Gastroesophageal sphincter (tissue), 4 donors: ENCODE measurements around the gene BCDIN3D. TPM values are rescaled to one million over a fixed set of nuclear protein-coding genes. Genes with fewer than 3 reads are reported as not detected.
"Not testable (repeated sequence)": the region's sequence is repeated elsewhere in the genome, so short reads cannot be mapped to it uniquely, and the experiment has no call there.

Experiments used
- ATAC-seq: fragments of 150-250 bp; one replicate; pipeline ENCODE4 v1.9.1; 2016; ENCODE audit warnings: mild to moderate bottlenecking, moderate library complexity
- H3K27ac ChIP-seq, 4 donors: fragments of 200-600 bp; sonication (generic) in 3 of 4; 1 replicate in 3 of 4; 2 replicates in 1 of 4; pipeline ENCODE4 v1.5.1; 2016 to 2019
- H3K27me3 ChIP-seq: fragments of 200-600 bp; sonication (generic); one replicate; pipeline ENCODE4 v1.5.1; 2019
- H3K36me3 ChIP-seq, 2 donors: fragments of 200-600 bp; sonication (generic); one replicate each; pipeline ENCODE4 v1.5.1; 2019; ENCODE audit warnings: control low read depth in 1 of 2
- H3K4me1 ChIP-seq, 3 donors: fragments of 200-600 bp; sonication (generic); 1 replicate in 2 of 3; 2 replicates in 1 of 3; pipeline ENCODE4 v1.5.1; 2016 to 2019; ENCODE audit warnings: control low read depth in 2 of 3
- H3K4me3 ChIP-seq, 2 donors: fragments of 200-600 bp; sonication (generic); one replicate each; pipeline ENCODE4 v1.5.1; 2019; ENCODE audit warnings: mild to moderate bottlenecking in 1 of 2, moderate library complexity in 1 of 2
- H3K9me3 ChIP-seq, 3 donors: fragments of 200-600 bp; sonication (generic); one replicate each; pipeline ENCODE4 v1.5.1; 2017 to 2019; ENCODE audit warnings: control low read depth in 2 of 3
- EP300 ChIP-seq: sonication (generic); formaldehyde crosslinking; IDR thresholded peaks from one replicate; pipeline ENCODE4 v1.6.1; 2017; ENCODE audit warnings: antibody characterized with exemption, mild to moderate bottlenecking
- POLR2A ChIP-seq, 2 donors: fragments of 450-650 bp; IDR thresholded peaks; one replicate each; pipeline ENCODE4 v1.6.1; 2017; ENCODE audit warnings: antibody characterized with exemption in 2 of 2, mild to moderate bottlenecking in 2 of 2, moderate library complexity in 1 of 2
- POLR2AphosphoS5 ChIP-seq: sonication (generic); formaldehyde crosslinking; IDR thresholded peaks from one replicate; pipeline ENCODE4 v1.6.1; 2017; ENCODE audit warnings: antibody characterized with exemption
- WGBS, 2 donors: methylation state at CpG; one replicate each; pipeline ENCODE4 v1.1.5; 2018; ENCODE audit warnings: low coverage in 1 of 2; 5-methylcytosine and 5-hydroxymethylcytosine counted together
- total RNA-seq, 4 donors: library from RNA; depleted of rRNA; stranded (reverse); fragments of >200 nt; gene quantifications; one replicate each; pipeline ENCODE4 v1.1.0, GENCODE V29; 2016
- TF ChIP-seq, protein P1 (sequence below), 4 experiments: fragments of 200-600 bp in 2 of 4; fragments of 450-650 bp in 2 of 4; sonication (generic) in 1 of 4; IDR thresholded peaks; one replicate each; pipeline ENCODE4 v1.5.1; 2017 to 2019; ENCODE audit warnings: antibody characterized with exemption in 4 of 4, mild to moderate bottlenecking in 2 of 4, moderate library complexity in 2 of 4

The BCDIN3D gene
- total RNA-seq, 4 donors from 2014 or later, result 2.6 to 4.7 (median 3.4) TPM

GRCh38 chr12:49881415-49882247 lies 38.7 kb upstream of the BCDIN3D start:
- Histone ChIP-seq H3K4me1 (no peaks in the 10 kb centered on the region), H3K4me3 (no peak overlapping the region), H3K9me3 (no peaks in the 10 kb centered on the region), H3K36me3 (no peaks in the 10 kb centered on the region), H3K27me3 (peaks cover 16% of the 10 kb centered on the region), H3K27ac (no peak overlapping the region)
- no peak for ATAC-seq
- WGBS, 2 donors, result 95 to 100% methylated on average over 3 to 8 of the region's 16 CpGs
- TF ChIP-seq POLR2A (IDR thresholded peaks at IDR 0.05) (no peak), POLR2AphosphoS5 (no peak), EP300 (no peak)
- TF ChIP-seq, protein P1, sequence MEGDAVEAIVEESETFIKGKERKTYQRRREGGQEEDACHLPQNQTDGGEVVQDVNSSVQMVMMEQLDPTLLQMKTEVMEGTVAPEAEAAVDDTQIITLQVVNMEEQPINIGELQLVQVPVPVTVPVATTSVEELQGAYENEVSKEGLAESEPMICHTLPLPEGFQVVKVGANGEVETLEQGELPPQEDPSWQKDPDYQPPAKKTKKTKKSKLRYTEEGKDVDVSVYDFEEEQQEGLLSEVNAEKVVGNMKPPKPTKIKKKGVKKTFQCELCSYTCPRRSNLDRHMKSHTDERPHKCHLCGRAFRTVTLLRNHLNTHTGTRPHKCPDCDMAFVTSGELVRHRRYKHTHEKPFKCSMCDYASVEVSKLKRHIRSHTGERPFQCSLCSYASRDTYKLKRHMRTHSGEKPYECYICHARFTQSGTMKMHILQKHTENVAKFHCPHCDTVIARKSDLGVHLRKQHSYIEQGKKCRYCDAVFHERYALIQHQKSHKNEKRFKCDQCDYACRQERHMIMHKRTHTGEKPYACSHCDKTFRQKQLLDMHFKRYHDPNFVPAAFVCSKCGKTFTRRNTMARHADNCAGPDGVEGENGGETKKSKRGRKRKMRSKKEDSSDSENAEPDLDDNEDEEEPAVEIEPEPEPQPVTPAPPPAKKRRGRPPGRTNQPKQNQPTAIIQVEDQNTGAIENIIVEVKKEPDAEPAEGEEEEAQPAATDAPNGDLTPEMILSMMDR (IDR thresholded peaks at IDR 0.05), result no peak

GRCh38 chr12:49880756-49881414 lies 38.0 kb upstream of the BCDIN3D start:
- TF ChIP-seq EP300 (no peak), POLR2A (IDR thresholded peaks at IDR 0.05) (no peak), POLR2AphosphoS5 (no peak)
- TF ChIP-seq, protein P1 (IDR thresholded peaks at IDR 0.05), result no peak
- WGBS, 2 donors, result 77 to 86% methylated on average over 2 to 3 of the region's 5 CpGs
- Histone ChIP-seq H3K4me3 (no peak overlapping the region), H3K36me3 (no peaks in the 10 kb centered on the region), H3K9me3 (no peaks in the 10 kb centered on the region), H3K4me1 (no peaks in the 10 kb centered on the region), H3K27me3 (peaks cover 9% of the 10 kb centered on the region), H3K27ac (no peak overlapping the region)
- ATAC-seq, result no peak

GRCh38 chr12:49879065-49879464 lies 36.2 kb upstream of the BCDIN3D start:
- ATAC-seq, H3K27ac ChIP-seq, H3K9me3 ChIP-seq, H3K4me1 ChIP-seq, H3K4me3 ChIP-seq, H3K27me3 ChIP-seq, H3K36me3 ChIP-seq: not testable (repeated sequence)
- WGBS, 2 donors, result 70 to 80% methylated on average over 1 to 2 of the region's 2 CpGs

GRCh38 chr12:49878021-49878420 lies 35.1 kb upstream of the BCDIN3D start:
- no peak overlapping the region for H3K27ac ChIP-seq
- H3K9me3 ChIP-seq, result no peaks in the 10 kb centered on the region
- TF ChIP-seq EP300, result no peak
- no peak for TF ChIP-seq POLR2AphosphoS5
- TF ChIP-seq, protein P1 (IDR thresholded peaks at IDR 0.05), result no peak
- no peak for TF ChIP-seq POLR2A (IDR thresholded peaks at IDR 0.05)
- ATAC-seq, result no peak
- H3K4me3 ChIP-seq, result no peak overlapping the region
- no peaks in the 10 kb centered on the region for H3K36me3 ChIP-seq
- 43 to 55% methylated on average over 2 of the region's 2 CpGs for WGBS, 2 donors
- H3K27me3 ChIP-seq, result peaks cover 6% of the 10 kb centered on the region
- H3K4me1 ChIP-seq, result no peaks in the 10 kb centered on the region

DNA sequence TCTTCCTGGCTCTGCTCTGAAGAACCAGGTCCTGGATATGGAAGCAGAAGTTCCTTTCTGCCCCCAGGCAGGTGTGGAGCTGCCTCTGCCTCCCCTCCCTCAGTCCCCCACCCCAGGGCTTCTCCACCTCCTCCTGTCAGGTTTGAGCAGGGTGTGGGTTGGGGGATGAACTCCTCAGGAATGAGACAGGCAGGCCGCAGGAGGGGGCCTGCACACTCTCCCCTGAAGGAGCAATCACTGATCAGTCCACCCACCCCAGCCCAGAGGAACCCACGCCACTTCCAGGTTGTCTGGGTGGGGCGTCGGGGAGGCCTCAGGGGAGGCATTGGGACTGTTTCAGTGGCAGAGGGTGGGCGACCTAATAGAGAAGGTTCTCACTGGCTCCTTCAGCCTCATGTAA lies 34.2 kb upstream of the BCDIN3D start:
- Histone ChIP-seq H3K9me3 (no peaks in the 10 kb centered on the region), H3K27me3 (peaks cover 6% of the 10 kb centered on the region), H3K36me3 (no peaks in the 10 kb centered on the region), H3K4me1 (no peaks in the 10 kb centered on the region), H3K27ac (no peak overlapping the region), H3K4me3 (no peak overlapping the region)
- WGBS, 2 donors, result no CpG with 5 or more reads among the region's 5 CpGs
- ATAC-seq, result no peak
- no peak for TF ChIP-seq POLR2AphosphoS5
- TF ChIP-seq POLR2A (IDR thresholded peaks at IDR 0.05), result no peak
- TF ChIP-seq, protein P1 (IDR thresholded peaks at IDR 0.05), result no peak
- TF ChIP-seq EP300, result no peak
